ENCODE measurements around the gene C1RL. TPM values are rescaled to one million over a fixed set of nuclear protein-coding genes. Genes with fewer than 3 reads are reported as not detected.

C1RL gene
- total RNA-seq, 4 donors from 2014 or later, result 64.8 to 159 (median 88.2) TPM

GRCh38 chr12:7139200-7139599, 30.2 kb upstream of the C1RL start:
- no peak for DNase-seq (ENCODE audit: extremely low spot score)
- Histone ChIP-seq H3K36me3 (peaks cover 0 to 73% (median 26%) of the 10 kb centered on the region in 4 donors), H3K27me3 (no peaks in the 10 kb centered on the region), H3K4me1 (peaks cover 0 to 2% (median 0%) of the 10 kb centered on the region in 4 donors), H3K9me3 (no peaks in the 10 kb centered on the region), H3K4me3 (no peak overlapping the region), H3K27ac (replicated peaks in 1 of 4) (no peak overlapping the region)
- intact Hi-C loops (cut with DNase I), result no loop called here
- WGBS, result 93% methylated on average over 2 of the region's 2 CpGs
- TF ChIP-seq POLR2AphosphoS5 (IDR thresholded peaks at IDR 0.05) (no peak), POLR2A (IDR thresholded peaks at IDR 0.05; ENCODE audit: low read depth) (no peak), EP300 (IDR thresholded peaks at IDR 0.05) (no peak)
- TF ChIP-seq, protein P1, sequence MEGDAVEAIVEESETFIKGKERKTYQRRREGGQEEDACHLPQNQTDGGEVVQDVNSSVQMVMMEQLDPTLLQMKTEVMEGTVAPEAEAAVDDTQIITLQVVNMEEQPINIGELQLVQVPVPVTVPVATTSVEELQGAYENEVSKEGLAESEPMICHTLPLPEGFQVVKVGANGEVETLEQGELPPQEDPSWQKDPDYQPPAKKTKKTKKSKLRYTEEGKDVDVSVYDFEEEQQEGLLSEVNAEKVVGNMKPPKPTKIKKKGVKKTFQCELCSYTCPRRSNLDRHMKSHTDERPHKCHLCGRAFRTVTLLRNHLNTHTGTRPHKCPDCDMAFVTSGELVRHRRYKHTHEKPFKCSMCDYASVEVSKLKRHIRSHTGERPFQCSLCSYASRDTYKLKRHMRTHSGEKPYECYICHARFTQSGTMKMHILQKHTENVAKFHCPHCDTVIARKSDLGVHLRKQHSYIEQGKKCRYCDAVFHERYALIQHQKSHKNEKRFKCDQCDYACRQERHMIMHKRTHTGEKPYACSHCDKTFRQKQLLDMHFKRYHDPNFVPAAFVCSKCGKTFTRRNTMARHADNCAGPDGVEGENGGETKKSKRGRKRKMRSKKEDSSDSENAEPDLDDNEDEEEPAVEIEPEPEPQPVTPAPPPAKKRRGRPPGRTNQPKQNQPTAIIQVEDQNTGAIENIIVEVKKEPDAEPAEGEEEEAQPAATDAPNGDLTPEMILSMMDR (IDR thresholded peaks at IDR 0.05), result no peak

DNA sequence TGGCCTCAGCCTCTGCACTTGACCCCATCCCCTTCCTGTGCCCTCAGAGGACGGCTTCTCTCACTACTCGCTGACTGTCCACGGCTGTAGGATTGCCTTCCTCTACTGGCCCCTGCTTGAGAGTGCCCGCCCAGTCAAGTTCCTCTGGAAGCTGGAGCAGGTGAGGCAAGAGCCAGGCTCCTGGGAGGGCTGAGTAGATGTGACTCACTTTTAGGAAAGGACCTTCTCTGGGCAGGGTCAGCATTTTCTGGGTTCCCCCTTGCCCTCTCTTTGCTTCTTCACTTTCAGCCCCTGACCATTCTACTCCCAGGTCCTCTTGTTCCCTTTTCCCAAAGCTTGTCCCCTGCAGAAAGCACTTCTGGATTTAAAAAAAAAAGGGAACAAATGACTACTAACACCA, 28.9 kb upstream of the C1RL start:
- no peak overlapping the region for H3K27ac ChIP-seq (replicated peaks in 1 of 4)

GRCh38 chr12:7136676-7137075, 27.7 kb upstream of the C1RL start:
- WGBS, result 100% methylated on average over 2 of the region's 3 CpGs
- peaks cover 0 to 68% (median 31%) of the 10 kb centered on the region in 4 donors for H3K36me3 ChIP-seq

More for the DNA sequence above, 28.9 kb upstream of the C1RL start:
- Histone ChIP-seq H3K4me3 (no peak overlapping the region), H3K4me1 (no peaks in the 10 kb centered on the region), H3K27me3 (no peaks in the 10 kb centered on the region), H3K36me3 (peaks cover 0 to 77% (median 31%) of the 10 kb centered on the region in 4 donors), H3K9me3 (no peaks in the 10 kb centered on the region)
- TF ChIP-seq, protein P1 (IDR thresholded peaks at IDR 0.05), result no peak
- TF ChIP-seq EP300 (IDR thresholded peaks at IDR 0.05) (no peak), POLR2A (IDR thresholded peaks at IDR 0.05; ENCODE audit: low read depth) (no peak), POLR2AphosphoS5 (IDR thresholded peaks at IDR 0.05) (no peak)
- no peak for DNase-seq (ENCODE audit: extremely low spot score)
- 67% methylated on average over 4 of the region's 4 CpGs for WGBS
- intact Hi-C loops (cut with DNase I), result no loop called here

GRCh38 chr12:7136071-7136470, 27.1 kb upstream of the C1RL start:
- WGBS, result 96% methylated on average over 7 of the region's 7 CpGs
- Histone ChIP-seq H3K36me3 (peaks cover 0 to 62% (median 29%) of the 10 kb centered on the region in 4 donors), H3K27me3 (no peaks in the 10 kb centered on the region), H3K4me1 (peaks cover 3 to 8% (median 7%) of the 10 kb centered on the region in 4 donors), H3K27ac (replicated peaks in 1 of 4) (no peak overlapping the region), H3K4me3 (no peak overlapping the region), H3K9me3 (no peaks in the 10 kb centered on the region)
- intact Hi-C loops (cut with DNase I), result no loop called here
- TF ChIP-seq POLR2AphosphoS5 (IDR thresholded peaks at IDR 0.05) (no peak), EP300 (IDR thresholded peaks at IDR 0.05) (no peak)
- DNase-seq (ENCODE audit: extremely low spot score), result no peak

More at GRCh38 chr12:7136676-7137075, 27.7 kb upstream of the C1RL start:
- DNase-seq (ENCODE audit: extremely low spot score), result no peak
- Histone ChIP-seq H3K27me3 (no peaks in the 10 kb centered on the region), H3K4me1 (peaks cover 0 to 2% (median 1%) of the 10 kb centered on the region in 4 donors), H3K4me3 (no peak overlapping the region), H3K9me3 (no peaks in the 10 kb centered on the region), H3K27ac (replicated peaks in 1 of 4) (no peak overlapping the region)
- intact Hi-C loops (cut with DNase I), result no loop called here
- TF ChIP-seq, protein P1 (IDR thresholded peaks at IDR 0.05), result no peak
- TF ChIP-seq EP300 (IDR thresholded peaks at IDR 0.05) (no peak), POLR2A (IDR thresholded peaks at IDR 0.05; ENCODE audit: low read depth) (no peak), POLR2AphosphoS5 (IDR thresholded peaks at IDR 0.05) (no peak)

DNA sequence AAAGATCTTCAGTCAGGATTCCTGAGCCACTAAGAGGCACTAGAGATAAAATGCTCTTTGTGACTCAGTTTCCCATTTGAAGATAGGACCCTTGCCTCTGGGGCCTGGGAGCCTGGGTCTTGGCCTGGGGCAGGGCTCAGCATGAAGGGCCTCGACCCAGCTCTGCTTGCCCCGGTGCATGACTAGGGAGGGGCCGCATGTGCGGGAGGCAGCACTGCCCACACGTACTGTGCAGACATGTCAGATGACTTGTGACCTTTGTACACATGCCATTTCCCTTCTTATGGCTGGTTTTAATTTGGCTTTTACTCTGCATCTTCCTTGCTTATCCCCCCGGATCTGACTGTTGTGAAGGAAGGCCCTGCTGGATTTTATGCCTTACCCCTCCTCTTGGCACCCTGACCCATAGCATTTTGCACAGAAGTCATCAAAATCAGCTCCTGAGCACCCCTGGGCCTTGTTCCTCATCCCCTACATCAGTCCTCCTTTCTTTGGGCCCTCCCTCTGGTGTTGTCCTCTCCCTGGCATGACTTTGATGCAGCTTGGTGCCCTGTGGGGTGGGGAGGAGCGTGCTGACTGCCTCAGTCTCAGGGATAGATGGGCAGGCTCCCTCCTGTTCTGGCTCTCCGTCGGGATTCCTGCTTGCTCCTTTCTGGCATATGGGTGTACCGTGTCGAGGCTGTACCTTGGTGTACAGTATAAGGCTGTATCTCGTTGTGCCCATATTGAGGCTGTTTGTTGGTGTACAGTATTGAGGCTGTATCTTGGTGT, 25.6 kb upstream of the C1RL start:
- DNase-seq (ENCODE audit: extremely low spot score), result no peak
- peaks cover 0 to 50% (median 28%) of the 10 kb centered on the region in 4 donors for H3K36me3 ChIP-seq
- H3K27ac ChIP-seq (replicated peaks in 1 of 4), result no peak overlapping the region
- WGBS, result 94% methylated on average over 11 of the region's 12 CpGs
- intact Hi-C loops (cut with DNase I), result no loop called here
- H3K27me3 ChIP-seq, result no peaks in the 10 kb centered on the region
- no peaks in the 10 kb centered on the region for H3K9me3 ChIP-seq
- no peak overlapping the region for H3K4me3 ChIP-seq
- TF ChIP-seq POLR2A (IDR thresholded peaks at IDR 0.05; ENCODE audit: low read depth) (no peak), EP300 (IDR thresholded peaks at IDR 0.05) (no peak), POLR2AphosphoS5 (IDR thresholded peaks at IDR 0.05) (no peak)
- TF ChIP-seq, protein P1 (IDR thresholded peaks at IDR 0.05), result no peak
- H3K4me1 ChIP-seq, result peaks cover 17 to 22% (median 20%) of the 10 kb centered on the region in 4 donors

Data from esophagus muscularis mucosa (tissue), 4 donors.